ENCODE data around the gene DCP1B.

The DCP1B gene

GRCh38 chr12:1913377-1914113 lies 90.7 kb downstream of the DCP1B start:
- no peak for DNase-seq
- WGBS: 83% methylated on average over 12 of the region's 12 CpGs
- H3K4me2 ChIP-seq (ENCODE audit: low read length, poor library complexity, severe bottlenecking): no peak overlapping the region
- H2BK12ac ChIP-seq (ENCODE audit: low read length in 2 of 2): no peak overlapping the region
- no peak overlapping the region for H4K91ac ChIP-seq (ENCODE audit: low read length)
- no peak overlapping the region for H2AK5ac ChIP-seq (ENCODE audit: low read length, severe bottlenecking)
- H2BK120ac ChIP-seq (ENCODE audit: low read depth, low read length): no peak overlapping the region
- H3K14ac ChIP-seq (ENCODE audit: low read length in 2 of 2): no peak overlapping the region
- H4K8ac ChIP-seq (ENCODE audit: low read length): no peak overlapping the region
- no peak overlapping the region for H3K18ac ChIP-seq (ENCODE audit: low read depth in 1 of 2, low read length in 2 of 2)
- no peak overlapping the region for H3K23ac ChIP-seq (ENCODE audit: low read length in 2 of 2)
- H3K4me3 ChIP-seq (ENCODE audit: insufficient read depth in 1 of 2, low read depth in 1 of 2, low read length in 2 of 2): no peak overlapping the region
- H3K36me3 ChIP-seq (ENCODE audit: control insufficient read depth in 1 of 2, insufficient read depth in 2 of 2, low read depth in 1 of 2, low read length in 2 of 2): no peaks in the 10 kb centered on the region
- no peaks in the 10 kb centered on the region for H3K9me3 ChIP-seq (ENCODE audit: control insufficient read depth, low read length)
- no peak overlapping the region for H3K27ac ChIP-seq (ENCODE audit: low read length, poor library complexity, severe bottlenecking)
- peaks cover 3% of the 10 kb centered on the region for H3K4me1 ChIP-seq (ENCODE audit: control insufficient read depth, insufficient read depth, low read depth, low read length)
- no peak overlapping the region for H2AFZ ChIP-seq (ENCODE audit: low read depth, low read length)
- no peak overlapping the region for H3K4ac ChIP-seq (ENCODE audit: low read depth in 1 of 2, low read length in 2 of 2)
- H2BK15ac ChIP-seq (ENCODE audit: low read depth, poor library complexity, severe bottlenecking): no peak overlapping the region
- peaks cover 13 to 56% of the 10 kb centered on the region in 2 experiments for H3K27me3 ChIP-seq (ENCODE audit: control insufficient read depth in 1 of 2, insufficient read depth in 1 of 2, low read length in 2 of 2)
- no peak overlapping the region for H2BK5ac ChIP-seq (ENCODE audit: low read depth, low read length, poor library complexity, severe bottlenecking)
- H3K79me1 ChIP-seq (replicated peaks; ENCODE audit: low read length, poor library complexity, severe bottlenecking): no peaks in the 10 kb centered on the region
- no peak overlapping the region for H3K9ac ChIP-seq (ENCODE audit: low read length)

GRCh38 chr12:1912580-1913376 lies 91.5 kb downstream of the DCP1B start:
- WGBS: 79% methylated on average over 13 of the region's 18 CpGs
- H3K4me3 ChIP-seq (ENCODE audit: insufficient read depth in 1 of 2, low read depth in 1 of 2, low read length in 2 of 2): no peak overlapping the region
- H3K4ac ChIP-seq (ENCODE audit: low read depth in 1 of 2, low read length in 2 of 2): no peak overlapping the region
- no peak overlapping the region for H3K14ac ChIP-seq (ENCODE audit: low read length in 2 of 2)
- H3K23ac ChIP-seq (ENCODE audit: low read length in 2 of 2): no peak overlapping the region
- H3K79me1 ChIP-seq (replicated peaks; ENCODE audit: low read length, poor library complexity, severe bottlenecking): no peaks in the 10 kb centered on the region
- H3K9ac ChIP-seq (ENCODE audit: low read length): no peak overlapping the region
- DNase-seq: peak; percentile 30
- H3K36me3 ChIP-seq (ENCODE audit: control insufficient read depth in 1 of 2, insufficient read depth in 2 of 2, low read depth in 1 of 2, low read length in 2 of 2): no peaks in the 10 kb centered on the region
- H3K18ac ChIP-seq (ENCODE audit: low read depth in 1 of 2, low read length in 2 of 2): peak overlapping the region in 1 of 2 experiments; percentile 25
- H4K91ac ChIP-seq (ENCODE audit: low read length): no peak overlapping the region
- H2AK5ac ChIP-seq (ENCODE audit: low read length, severe bottlenecking): no peak overlapping the region
- no peak overlapping the region for H2BK5ac ChIP-seq (ENCODE audit: low read depth, low read length, poor library complexity, severe bottlenecking)
- no peaks in the 10 kb centered on the region for H3K9me3 ChIP-seq (ENCODE audit: control insufficient read depth, low read length)
- no peak overlapping the region for H2AFZ ChIP-seq (ENCODE audit: low read depth, low read length)
- no peak overlapping the region for H3K27ac ChIP-seq (ENCODE audit: low read length, poor library complexity, severe bottlenecking)
- H2BK15ac ChIP-seq (ENCODE audit: low read depth, poor library complexity, severe bottlenecking): no peak overlapping the region
- H2BK120ac ChIP-seq (ENCODE audit: low read depth, low read length): no peak overlapping the region
- H3K27me3 ChIP-seq (ENCODE audit: control insufficient read depth in 1 of 2, insufficient read depth in 1 of 2, low read length in 2 of 2): peaks cover 13 to 53% of the 10 kb centered on the region in 2 experiments
- peaks cover 3% of the 10 kb centered on the region for H3K4me1 ChIP-seq (ENCODE audit: control insufficient read depth, insufficient read depth, low read depth, low read length)
- H3K4me2 ChIP-seq (ENCODE audit: low read length, poor library complexity, severe bottlenecking): no peak overlapping the region
- no peak overlapping the region for H4K8ac ChIP-seq (ENCODE audit: low read length)
- H2BK12ac ChIP-seq (ENCODE audit: low read length in 2 of 2): no peak overlapping the region

- H3K79me1 ChIP-seq (replicated peaks; ENCODE audit: low read length, poor library complexity, severe bottlenecking): no peaks in the 10 kb centered on the region
- no peak overlapping the region for H2AK5ac ChIP-seq (ENCODE audit: low read length, severe bottlenecking)
Measured at GRCh38 chr12:1911598-1912575, 92.4 kb downstream of the DCP1B start.

More at GRCh38 chr12:1911598-1912575, 92.4 kb downstream of the DCP1B start:
- peaks cover 7% of the 10 kb centered on the region for H3K9me3 ChIP-seq (ENCODE audit: control insufficient read depth, low read length)
- H3K14ac ChIP-seq (ENCODE audit: low read length in 2 of 2): no peak overlapping the region
- H3K9ac ChIP-seq (ENCODE audit: low read length): no peak overlapping the region
- no peak overlapping the region for H3K4ac ChIP-seq (ENCODE audit: low read depth in 1 of 2, low read length in 2 of 2)
- no peak for DNase-seq
- no peak overlapping the region for H2BK12ac ChIP-seq (ENCODE audit: low read length in 2 of 2)
- H4K8ac ChIP-seq (ENCODE audit: low read length): peak overlapping the region; percentile 69
- H3K4me2 ChIP-seq (ENCODE audit: low read length, poor library complexity, severe bottlenecking): no peak overlapping the region
- H3K27ac ChIP-seq (ENCODE audit: low read length, poor library complexity, severe bottlenecking): no peak overlapping the region
- H3K36me3 ChIP-seq (ENCODE audit: control insufficient read depth in 1 of 2, insufficient read depth in 2 of 2, low read depth in 1 of 2, low read length in 2 of 2): no peaks in the 10 kb centered on the region
- H2BK15ac ChIP-seq (ENCODE audit: low read depth, poor library complexity, severe bottlenecking): no peak overlapping the region
- H2BK120ac ChIP-seq (ENCODE audit: low read depth, low read length): no peak overlapping the region
- 88% methylated on average over 12 of the region's 16 CpGs for WGBS
- peaks cover 3% of the 10 kb centered on the region for H3K4me1 ChIP-seq (ENCODE audit: control insufficient read depth, insufficient read depth, low read depth, low read length)
- H2BK5ac ChIP-seq (ENCODE audit: low read depth, low read length, poor library complexity, severe bottlenecking): no peak overlapping the region
- H3K4me3 ChIP-seq (ENCODE audit: insufficient read depth in 1 of 2, low read depth in 1 of 2, low read length in 2 of 2): no peak overlapping the region
- H3K23ac ChIP-seq (ENCODE audit: low read length in 2 of 2): no peak overlapping the region
- H4K91ac ChIP-seq (ENCODE audit: low read length): peak overlapping the region; percentile 6
- no peak overlapping the region for H2AFZ ChIP-seq (ENCODE audit: low read depth, low read length)
- H3K27me3 ChIP-seq (ENCODE audit: control insufficient read depth in 1 of 2, insufficient read depth in 1 of 2, low read length in 2 of 2): peaks cover 12 to 53% of the 10 kb centered on the region in 2 experiments
- H3K18ac ChIP-seq (ENCODE audit: low read depth in 1 of 2, low read length in 2 of 2): peak overlapping the region in 1 of 2 experiments; percentile 25

All from mesenchymal stem cell (in vitro differentiated cells and primary cell).